ENCODE results near the gene MRS2.

The MRS2 gene

DNA sequence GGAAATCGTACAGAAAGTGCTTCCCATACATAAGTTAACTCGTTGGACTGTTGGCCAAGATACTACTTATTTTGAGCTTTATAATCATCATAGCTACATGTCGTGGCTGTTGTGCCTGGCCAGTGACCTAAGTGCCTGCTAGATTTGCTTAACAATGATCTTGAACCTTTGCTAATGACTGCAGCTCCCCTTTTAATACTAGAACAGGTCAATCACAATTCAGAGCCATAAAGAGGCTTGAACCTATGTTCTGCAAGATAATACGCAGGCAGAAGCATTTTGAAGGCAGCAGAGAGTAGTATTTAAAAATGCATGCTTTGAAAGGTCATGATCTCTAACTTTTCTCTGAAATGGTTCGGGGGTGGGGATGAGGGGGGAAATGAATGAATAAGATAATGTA lies 2.5 kb downstream of the MRS2 start:
- Histone ChIP-seq H4K91ac (ENCODE audit: low read length) (no peak overlapping the region), H3K4me3 (ENCODE audit: insufficient read depth in 1 of 2, low read depth in 1 of 2, low read length in 2 of 2) (no peak overlapping the region), H2AK5ac (ENCODE audit: low read length, severe bottlenecking) (no peak overlapping the region), H3K23ac (ENCODE audit: low read length in 2 of 2) (no peak overlapping the region), H3K36me3 (ENCODE audit: control insufficient read depth in 1 of 2, insufficient read depth in 2 of 2, low read depth in 1 of 2, low read length in 2 of 2) (peaks cover 6 to 46% of the 10 kb centered on the region in 2 experiments), H3K9ac (ENCODE audit: low read length) (no peak overlapping the region), H3K79me1 (replicated peaks; ENCODE audit: low read length, poor library complexity, severe bottlenecking) (peaks cover 4% of the 10 kb centered on the region), H3K18ac (ENCODE audit: low read depth in 1 of 2, low read length in 2 of 2) (no peak overlapping the region), H3K27me3 (ENCODE audit: control insufficient read depth in 1 of 2, insufficient read depth in 1 of 2, low read length in 2 of 2) (no peaks in the 10 kb centered on the region), H3K4me2 (ENCODE audit: low read length, poor library complexity, severe bottlenecking) (peak overlapping the region; percentile 19), H3K9me3 (ENCODE audit: control insufficient read depth, low read length) (no peaks in the 10 kb centered on the region), H2BK5ac (ENCODE audit: low read depth, low read length, poor library complexity, severe bottlenecking) (no peak overlapping the region), H3K27ac (ENCODE audit: low read length, poor library complexity, severe bottlenecking) (peak overlapping the region; percentile 45), H2BK12ac (ENCODE audit: low read length in 2 of 2) (no peak overlapping the region), H3K4me1 (ENCODE audit: control insufficient read depth, insufficient read depth, low read depth, low read length) (peaks cover 11% of the 10 kb centered on the region), H4K8ac (ENCODE audit: low read length) (no peak overlapping the region), H3K4ac (ENCODE audit: low read depth in 1 of 2, low read length in 2 of 2) (no peak overlapping the region), H2BK15ac (ENCODE audit: low read depth, poor library complexity, severe bottlenecking) (no peak overlapping the region), H2BK120ac (ENCODE audit: low read depth, low read length) (no peak overlapping the region), H2AFZ (ENCODE audit: low read depth, low read length) (no peak overlapping the region), H3K14ac (ENCODE audit: low read length in 2 of 2) (no peak overlapping the region)
- 74% methylated on average over 5 of the region's 5 CpGs for WGBS
- DNase-seq: no peak

DNA sequence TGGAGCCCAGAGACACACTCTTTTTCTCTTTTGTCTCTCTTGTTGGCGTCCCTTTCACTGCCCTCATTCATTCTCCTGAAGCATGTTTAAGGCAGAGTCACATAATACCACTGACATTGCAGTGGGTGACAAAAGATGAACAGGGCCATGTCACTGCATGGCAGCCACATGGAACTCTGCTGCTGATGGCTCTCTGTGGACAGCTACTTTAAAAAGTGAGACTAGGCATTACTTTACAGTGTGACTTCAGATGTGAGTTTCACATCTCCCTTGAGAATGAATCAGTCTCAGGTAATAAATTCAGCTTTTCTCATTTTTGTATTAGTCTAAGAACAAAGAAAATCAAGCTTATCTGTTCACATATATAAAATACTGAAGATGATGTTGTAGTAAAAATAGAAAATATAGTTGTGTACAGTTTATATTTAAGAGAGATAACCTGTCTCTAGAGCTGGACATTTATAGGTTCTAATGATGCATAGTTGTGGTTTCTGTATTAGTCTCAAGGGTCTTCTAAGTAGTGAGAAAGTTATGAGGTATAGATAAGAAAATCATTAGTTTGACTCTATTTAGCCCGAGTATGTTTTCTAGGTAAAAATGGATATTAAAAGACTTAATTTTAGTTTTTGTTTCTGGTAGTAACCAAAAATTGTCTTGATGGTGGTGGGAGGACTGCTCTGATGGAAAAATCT lies 6.1 kb downstream of the MRS2 start:
- Histone ChIP-seq H3K4me1 (ENCODE audit: control insufficient read depth, insufficient read depth, low read depth, low read length) (peaks cover 8% of the 10 kb centered on the region), H2BK12ac (ENCODE audit: low read length in 2 of 2) (no peak overlapping the region)
- WGBS: 90% methylated on average over 2 of the region's 2 CpGs

DNA sequence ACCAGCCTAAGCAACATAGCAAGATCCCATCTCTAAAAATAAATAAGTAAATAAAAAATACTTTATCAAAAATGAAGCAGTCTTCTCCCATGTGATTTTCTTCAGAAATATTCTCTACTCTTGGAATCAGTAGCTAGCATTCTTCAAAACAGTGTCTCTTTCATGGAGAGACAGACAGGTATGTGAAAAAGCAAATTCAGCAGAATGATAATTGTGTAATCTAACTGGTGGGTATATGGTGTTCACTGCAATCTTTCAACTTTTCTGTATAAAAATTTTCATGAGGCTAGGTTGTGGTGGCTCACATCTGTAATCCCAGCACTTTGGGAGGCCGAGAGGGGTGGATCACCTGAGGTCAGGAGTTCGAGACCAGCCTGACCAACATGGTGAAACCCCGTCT lies 7.9 kb downstream of the MRS2 start:
- H3K36me3 ChIP-seq (ENCODE audit: control insufficient read depth in 1 of 2, insufficient read depth in 2 of 2, low read depth in 1 of 2, low read length in 2 of 2): peaks cover 14 to 80% of the 10 kb centered on the region in 2 experiments
- peak overlapping the region; percentile 20 for H3K27ac ChIP-seq (ENCODE audit: low read length, poor library complexity, severe bottlenecking)
- no peaks in the 10 kb centered on the region for H3K27me3 ChIP-seq (ENCODE audit: control insufficient read depth in 1 of 2, insufficient read depth in 1 of 2, low read length in 2 of 2)
- H2AFZ ChIP-seq (ENCODE audit: low read depth, low read length): no peak overlapping the region
- no peak overlapping the region for H2BK120ac ChIP-seq (ENCODE audit: low read depth, low read length)
- H4K91ac ChIP-seq (ENCODE audit: low read length): no peak overlapping the region
- H3K79me1 ChIP-seq (replicated peaks; ENCODE audit: low read length, poor library complexity, severe bottlenecking): peaks cover 2% of the 10 kb centered on the region
- WGBS: 100% methylated on average over 1 of the region's 3 CpGs
- no peak overlapping the region for H3K4ac ChIP-seq (ENCODE audit: low read depth in 1 of 2, low read length in 2 of 2)
- H2BK15ac ChIP-seq (ENCODE audit: low read depth, poor library complexity, severe bottlenecking): no peak overlapping the region
- H3K14ac ChIP-seq (ENCODE audit: low read length in 2 of 2): no peak overlapping the region
- H3K4me3 ChIP-seq (ENCODE audit: insufficient read depth in 1 of 2, low read depth in 1 of 2, low read length in 2 of 2): no peak overlapping the region
- no peaks in the 10 kb centered on the region for H3K9me3 ChIP-seq (ENCODE audit: control insufficient read depth, low read length)
- H3K4me2 ChIP-seq (ENCODE audit: low read length, poor library complexity, severe bottlenecking): no peak overlapping the region
- no peak overlapping the region for H3K18ac ChIP-seq (ENCODE audit: low read depth in 1 of 2, low read length in 2 of 2)
- DNase-seq: no peak
- H3K23ac ChIP-seq (ENCODE audit: low read length in 2 of 2): no peak overlapping the region
- no peak overlapping the region for H3K9ac ChIP-seq (ENCODE audit: low read length)
- no peak overlapping the region for H2BK5ac ChIP-seq (ENCODE audit: low read depth, low read length, poor library complexity, severe bottlenecking)
- no peak overlapping the region for H2AK5ac ChIP-seq (ENCODE audit: low read length, severe bottlenecking)
- no peak overlapping the region for H2BK12ac ChIP-seq (ENCODE audit: low read length in 2 of 2)
- H3K4me1 ChIP-seq (ENCODE audit: control insufficient read depth, insufficient read depth, low read depth, low read length): peaks cover 9% of the 10 kb centered on the region
- H4K8ac ChIP-seq (ENCODE audit: low read length): no peak overlapping the region

More for the DNA sequence above, 6.1 kb downstream of the MRS2 start:
- H2AFZ ChIP-seq (ENCODE audit: low read depth, low read length): no peak overlapping the region
- H3K36me3 ChIP-seq (ENCODE audit: control insufficient read depth in 1 of 2, insufficient read depth in 2 of 2, low read depth in 1 of 2, low read length in 2 of 2): peaks cover 12 to 74% of the 10 kb centered on the region in 2 experiments
- H3K27me3 ChIP-seq (ENCODE audit: control insufficient read depth in 1 of 2, insufficient read depth in 1 of 2, low read length in 2 of 2): no peaks in the 10 kb centered on the region
- H2AK5ac ChIP-seq (ENCODE audit: low read length, severe bottlenecking): no peak overlapping the region
- no peak overlapping the region for H4K8ac ChIP-seq (ENCODE audit: low read length)
- H3K4me3 ChIP-seq (ENCODE audit: insufficient read depth in 1 of 2, low read depth in 1 of 2, low read length in 2 of 2): no peak overlapping the region
- no peak overlapping the region for H3K23ac ChIP-seq (ENCODE audit: low read length in 2 of 2)
- H3K4ac ChIP-seq (ENCODE audit: low read depth in 1 of 2, low read length in 2 of 2): no peak overlapping the region
- peak overlapping the region; percentile 53 for H3K27ac ChIP-seq (ENCODE audit: low read length, poor library complexity, severe bottlenecking)
- H3K4me2 ChIP-seq (ENCODE audit: low read length, poor library complexity, severe bottlenecking): peak overlapping the region; percentile 24
- peaks cover 2% of the 10 kb centered on the region for H3K79me1 ChIP-seq (replicated peaks; ENCODE audit: low read length, poor library complexity, severe bottlenecking)
- no peak for DNase-seq
- H3K9ac ChIP-seq (ENCODE audit: low read length): no peak overlapping the region
- H3K14ac ChIP-seq (ENCODE audit: low read length in 2 of 2): no peak overlapping the region
- no peak overlapping the region for H2BK120ac ChIP-seq (ENCODE audit: low read depth, low read length)
- H4K91ac ChIP-seq (ENCODE audit: low read length): no peak overlapping the region
- no peaks in the 10 kb centered on the region for H3K9me3 ChIP-seq (ENCODE audit: control insufficient read depth, low read length)
- no peak overlapping the region for H2BK15ac ChIP-seq (ENCODE audit: low read depth, poor library complexity, severe bottlenecking)
- H2BK5ac ChIP-seq (ENCODE audit: low read depth, low read length, poor library complexity, severe bottlenecking): no peak overlapping the region
- H3K18ac ChIP-seq (ENCODE audit: low read depth in 1 of 2, low read length in 2 of 2): no peak overlapping the region

DNA sequence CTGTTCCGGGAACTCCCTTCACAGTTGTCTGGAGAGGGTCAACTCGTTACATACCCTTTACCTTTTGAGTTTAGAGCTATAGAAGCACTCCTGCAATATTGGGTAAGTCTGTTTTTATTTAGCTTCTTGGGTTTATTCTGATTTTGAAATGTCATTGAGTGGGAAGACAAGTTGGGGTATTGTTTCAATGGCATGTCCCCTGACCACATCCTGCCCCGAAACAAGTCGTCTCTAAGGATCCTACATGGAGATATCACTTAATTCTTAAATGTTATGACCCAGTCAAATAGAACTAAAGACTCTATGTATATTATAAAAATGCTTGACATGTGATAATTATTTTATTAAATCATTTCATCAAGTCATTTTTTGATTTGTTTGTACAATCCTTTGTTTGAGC lies 9.6 kb downstream of the MRS2 start:
- no peak overlapping the region for H3K4ac ChIP-seq (ENCODE audit: low read depth in 1 of 2, low read length in 2 of 2)
- H3K23ac ChIP-seq (ENCODE audit: low read length in 2 of 2): no peak overlapping the region
- H3K27me3 ChIP-seq (ENCODE audit: control insufficient read depth in 1 of 2, insufficient read depth in 1 of 2, low read length in 2 of 2): no peaks in the 10 kb centered on the region
- H3K79me1 ChIP-seq (replicated peaks; ENCODE audit: low read length, poor library complexity, severe bottlenecking): peaks cover 3% of the 10 kb centered on the region
- peaks cover 10% of the 10 kb centered on the region for H3K4me1 ChIP-seq (ENCODE audit: control insufficient read depth, insufficient read depth, low read depth, low read length)
- no peak overlapping the region for H4K91ac ChIP-seq (ENCODE audit: low read length)
- H3K4me2 ChIP-seq (ENCODE audit: low read length, poor library complexity, severe bottlenecking): no peak overlapping the region
- no peak overlapping the region for H2BK15ac ChIP-seq (ENCODE audit: low read depth, poor library complexity, severe bottlenecking)
- no peak overlapping the region for H2BK120ac ChIP-seq (ENCODE audit: low read depth, low read length)
- H3K9me3 ChIP-seq (ENCODE audit: control insufficient read depth, low read length): no peaks in the 10 kb centered on the region
- WGBS: 100% methylated on average over 2 of the region's 4 CpGs
- no peak for DNase-seq
- no peak overlapping the region for H2AK5ac ChIP-seq (ENCODE audit: low read length, severe bottlenecking)
- no peak overlapping the region for H4K8ac ChIP-seq (ENCODE audit: low read length)
- H3K27ac ChIP-seq (ENCODE audit: low read length, poor library complexity, severe bottlenecking): peak overlapping the region; percentile 13
- peaks cover 18 to 86% of the 10 kb centered on the region in 2 experiments for H3K36me3 ChIP-seq (ENCODE audit: control insufficient read depth in 1 of 2, insufficient read depth in 2 of 2, low read depth in 1 of 2, low read length in 2 of 2)
- no peak overlapping the region for H3K9ac ChIP-seq (ENCODE audit: low read length)
- H3K4me3 ChIP-seq (ENCODE audit: insufficient read depth in 1 of 2, low read depth in 1 of 2, low read length in 2 of 2): no peak overlapping the region
- H3K14ac ChIP-seq (ENCODE audit: low read length in 2 of 2): no peak overlapping the region
- H2BK12ac ChIP-seq (ENCODE audit: low read length in 2 of 2): no peak overlapping the region
- no peak overlapping the region for H2BK5ac ChIP-seq (ENCODE audit: low read depth, low read length, poor library complexity, severe bottlenecking)
- no peak overlapping the region for H2AFZ ChIP-seq (ENCODE audit: low read depth, low read length)
- no peak overlapping the region for H3K18ac ChIP-seq (ENCODE audit: low read depth in 1 of 2, low read length in 2 of 2)

All from mesenchymal stem cell (in vitro differentiated cells and primary cell).